Colonic mucosa (tissue), 4 donors: ENCODE measurements around the gene GUCY1B1. TPM values are rescaled to one million over a fixed set of nuclear protein-coding genes. Genes with fewer than 3 reads are reported as not detected.

Experiments used
- DNase-seq: peaks from one replicate; pipeline ENCODE4 v3.0.0-alpha.2; 2020
- H3K27ac ChIP-seq: fragments of 200-600 bp; one replicate; pipeline ENCODE4 v1.8.0; 2021
- H3K27me3 ChIP-seq: fragments of 200-600 bp; one replicate; pipeline ENCODE4 v1.8.0; 2021
- H3K36me3 ChIP-seq: fragments of 200-600 bp; one replicate; pipeline ENCODE4 v1.8.0; 2021
- H3K4me1 ChIP-seq: fragments of 200-600 bp; one replicate; pipeline ENCODE4 v1.8.0; 2021; ENCODE audit warnings: mild to moderate bottlenecking
- H3K4me3 ChIP-seq: fragments of 200-600 bp; one replicate; pipeline ENCODE4 v1.8.0; 2021
- H3K9ac ChIP-seq, 2 donors: one replicate each; pipeline ENCODE4 v1.7.0; 2013; ENCODE audit warnings: control low read depth in 2 of 2, low read depth in 2 of 2, low read length in 2 of 2
- H3K9me3 ChIP-seq: fragments of 200-600 bp; one replicate; pipeline ENCODE4 v1.8.0; 2021
- CTCF ChIP-seq: fragments of 200-600 bp; IDR thresholded peaks from one replicate; pipeline ENCODE4 v1.8.0; 2022; ENCODE audit warnings: antibody characterized with exemption, mild to moderate bottlenecking
- intact Hi-C: fragments of 100-400 bp; cut with DNase I; formaldehyde crosslinking; loops from one replicate; pipeline ENCODE4 v1.14.1; 2022
- total RNA-seq, 2 donors: library from RNA; stranded (reverse); fragmentation: NEBNext Ultra II Directional in 1 of 2; extraction: Animal tissue kit (Norgen Biotek cat#: 25700) in 1 of 2; gene quantifications; one replicate each; pipeline ENCODE4 v1.2.1, GENCODE V29; 2021
- donor health status: healthy.
- donor health status: DM: no; HTN: no; CAD: no.
- donor health status: DM: no; HTN: no; CAD: no.

GUCY1B1 gene
- total RNA-seq, 2 donors from 2014 or later = 1.2 to 5.8 TPM

GRCh38 chr4:155735496-155735895 lies 23.3 kb upstream of the GUCY1B1 start:
- Histone ChIP-seq H3K27ac (no peak overlapping the region), H3K9me3 (no peaks in the 10 kb centered on the region), H3K4me3 (no peak overlapping the region), H3K36me3 (no peaks in the 10 kb centered on the region), H3K4me1 (no peaks in the 10 kb centered on the region), H3K9ac (no peak overlapping the region), H3K27me3 (no peaks in the 10 kb centered on the region)
- TF ChIP-seq CTCF = no peak
- intact Hi-C loops = no loop called here
- no peak for DNase-seq

- Histone ChIP-seq H3K36me3 (no peaks in the 10 kb centered on the region), H3K9me3 (no peaks in the 10 kb centered on the region), H3K4me1 (no peaks in the 10 kb centered on the region), H3K9ac (no peak overlapping the region), H3K4me3 (no peak overlapping the region), H3K27ac (no peak overlapping the region), H3K27me3 (no peaks in the 10 kb centered on the region)
- no peak for TF ChIP-seq CTCF
- no peak for DNase-seq
- intact Hi-C loops = no loop called here
These were observed 20.3 kb upstream of the GUCY1B1 start for GRCh38 chr4:155738548-155738947.

GRCh38 chr4:155741546-155741945 lies 17.3 kb upstream of the GUCY1B1 start:
- H3K36me3 ChIP-seq = no peaks in the 10 kb centered on the region
- H3K27ac ChIP-seq = no peak overlapping the region
- H3K9me3 ChIP-seq = no peaks in the 10 kb centered on the region
- no peak for TF ChIP-seq CTCF
- H3K4me3 ChIP-seq = no peak overlapping the region
- no peak overlapping the region for H3K9ac ChIP-seq
- no peaks in the 10 kb centered on the region for H3K27me3 ChIP-seq
- no peaks in the 10 kb centered on the region for H3K4me1 ChIP-seq
- intact Hi-C loops = no loop called here
- DNase-seq = no peak

- TF ChIP-seq CTCF = no peak
- Histone ChIP-seq H3K36me3 (no peaks in the 10 kb centered on the region), H3K4me1 (no peaks in the 10 kb centered on the region), H3K9ac (no peak overlapping the region), H3K9me3 (no peaks in the 10 kb centered on the region), H3K27ac (no peak overlapping the region), H3K4me3 (no peak overlapping the region), H3K27me3 (no peaks in the 10 kb centered on the region)
- DNase-seq = no peak
- intact Hi-C loops = no loop called here
These were observed 16.4 kb upstream of the GUCY1B1 start for GRCh38 chr4:155742310-155743015.

GRCh38 chr4:155745984-155746383 lies 12.8 kb upstream of the GUCY1B1 start:
- TF ChIP-seq CTCF = no peak
- intact Hi-C loops = no loop called here
- DNase-seq = no peak
- no peak overlapping the region for H3K9ac ChIP-seq
- no peak overlapping the region for H3K4me3 ChIP-seq
- H3K4me1 ChIP-seq = no peaks in the 10 kb centered on the region
- no peaks in the 10 kb centered on the region for H3K36me3 ChIP-seq
- H3K27ac ChIP-seq = no peak overlapping the region
- H3K9me3 ChIP-seq = no peaks in the 10 kb centered on the region
- no peaks in the 10 kb centered on the region for H3K27me3 ChIP-seq
